Neural progenitor cell (in vitro differentiated cells): ENCODE results near the gene DHRS1. TPM values are rescaled to one million over a fixed set of nuclear protein-coding genes. Genes with fewer than 3 reads are reported as not detected.

Experiments
- DNase-seq: peaks from one replicate; pipeline ENCODE4 v3.0.0-alpha.2; 2016; ENCODE audit warnings: low spot score
- H2AFZ ChIP-seq: fragments of 200-600 bp; sonication (generic); replicated peaks from 2 replicates; pipeline ENCODE4 v1.6.1; 2016; ENCODE audit warnings: antibody characterized with exemption
- H3F3A ChIP-seq: fragments of 200-600 bp; sonication (generic); 2 replicates; pipeline ENCODE4 v1.6.1; 2016; ENCODE audit warnings: antibody characterized with exemption, low read depth
- H3K27ac ChIP-seq: fragments of 200-600 bp; sonication (generic); 2 replicates; pipeline ENCODE4 v1.5.1; 2016; ENCODE audit warnings: mild to moderate bottlenecking
- H3K27me3 ChIP-seq: fragments of 200-600 bp; sonication (generic); 2 replicates; pipeline ENCODE4 v1.6.1; 2016; ENCODE audit warnings: mild to moderate bottlenecking, moderate library complexity
- H3K36me3 ChIP-seq: fragments of 200-600 bp; sonication (generic); 2 replicates; pipeline ENCODE4 v1.5.1; 2016
- H3K4me1 ChIP-seq: fragments of 200-600 bp; sonication (generic); 2 replicates; pipeline ENCODE4 v1.6.1; 2016; ENCODE audit warnings: mixed run types
- H3K4me2 ChIP-seq: fragments of 200-600 bp; sonication (generic); 2 replicates; pipeline ENCODE4 v1.6.1; 2016
- H3K4me3 ChIP-seq: fragments of 200-600 bp; sonication (generic); 2 replicates; pipeline ENCODE4 v1.5.1; 2016
- H3K79me2 ChIP-seq: fragments of 200-600 bp; sonication (generic); 2 replicates; pipeline ENCODE4 v1.6.1; 2016; ENCODE audit warnings: low read depth
- H3K9ac ChIP-seq: fragments of 200-600 bp; sonication (generic); 2 replicates; pipeline ENCODE4 v1.6.1; 2016
- H3K9me3 ChIP-seq: fragments of 200-600 bp; sonication (generic); 2 replicates; pipeline ENCODE4 v1.5.1; 2016; ENCODE audit warnings: low read depth
- H4K20me1 ChIP-seq: fragments of 200-600 bp; sonication (generic); 2 replicates; pipeline ENCODE4 v1.6.1; 2016; ENCODE audit warnings: low read depth
- H3K27ac Mint-ChIP-seq: 3 replicates; pipeline ENCODE4 v1.8.0; 2021; ENCODE audit warnings: mixed read lengths
- H3K27me3 Mint-ChIP-seq: 2 replicates; pipeline ENCODE4 v1.8.0; 2022; ENCODE audit warnings: low read depth, mild to moderate bottlenecking, inconsistent platforms, moderate library complexity, mixed read lengths; ENCODE audit not compliant: insufficient read depth
- H3K36me3 Mint-ChIP-seq: 3 replicates; pipeline ENCODE4 v1.8.0; 2021; ENCODE audit warnings: mixed read lengths
- H3K4me1 Mint-ChIP-seq: 3 replicates; pipeline ENCODE4 v1.8.0; 2021; ENCODE audit warnings: mixed read lengths
- H3K4me3 Mint-ChIP-seq: 3 replicates; pipeline ENCODE4 v1.8.0; 2021; ENCODE audit warnings: mild to moderate bottlenecking, moderate library complexity, mixed read lengths
- H3K9me3 Mint-ChIP-seq: 3 replicates; pipeline ENCODE4 v1.8.0; 2020; ENCODE audit warnings: mixed read lengths
- CTCF ChIP-seq: fragments of 200-600 bp; sonication (generic); IDR thresholded peaks from 2 replicates; pipeline ENCODE4 v1.5.1; 2017; ENCODE audit warnings: antibody characterized with exemption, mild to moderate bottlenecking
- EZH2 ChIP-seq: fragments of 200-600 bp; sonication (generic); IDR thresholded peaks from 2 replicates; pipeline ENCODE4 v1.6.1; 2017; ENCODE audit warnings: antibody characterized with exemption, mild to moderate bottlenecking, moderate library complexity
- EZH2phosphoT487 ChIP-seq: fragments of 200-600 bp; sonication (generic); IDR thresholded peaks from 2 replicates; pipeline ENCODE4 v1.6.1; 2017; ENCODE audit warnings: antibody characterized with exemption
- total RNA-seq: library from RNA; depleted of rRNA; stranded (reverse); fragments of >200 nt; gene quantifications from 2 replicates; pipeline ENCODE4 v1.2.3, GENCODE V29; 2015; ENCODE audit warnings: low replicate concordance

DHRS1 gene
- total RNA-seq, 1 donor from 2014 or later: 19.7 TPM

- Mint-ChIP-seq H3K4me3 (no peak overlapping the region), H3K4me1 (peaks cover 2% of the 10 kb centered on the region), H3K9me3 (no peaks in the 10 kb centered on the region), H3K27me3 (no peaks in the 10 kb centered on the region), H3K36me3 (peaks cover 7% of the 10 kb centered on the region), H3K27ac (no peak overlapping the region)
- Histone ChIP-seq H2AFZ (no peak overlapping the region), H3K27me3 (no peaks in the 10 kb centered on the region), H3K4me2 (no peak overlapping the region), H3K9ac (peak overlapping the region; percentile 49), H3K4me3 (no peak overlapping the region), H3F3A (peaks cover 2% of the 10 kb centered on the region), H3K79me2 (no peaks in the 10 kb centered on the region), H3K4me1 (no peaks in the 10 kb centered on the region), H3K9me3 (no peaks in the 10 kb centered on the region), H3K27ac (no peak overlapping the region), H3K36me3 (no peaks in the 10 kb centered on the region), H4K20me1 (no peaks in the 10 kb centered on the region)
- DNase-seq: no peak
- TF ChIP-seq EZH2phosphoT487: no peak
- TF ChIP-seq CTCF: no peak
- TF ChIP-seq EZH2: no peak
These were observed 7.3 kb downstream of the DHRS1 start for GRCh38 chr14:24292118-24292807.

- TF ChIP-seq EZH2phosphoT487 (no peak), EZH2 (no peak), CTCF (no peak)
These were observed 8.0 kb downstream of the DHRS1 start for GRCh38 chr14:24291446-24292117.

GRCh38 chr14:24290746-24291145, 8.8 kb downstream of the DHRS1 start:
- no peaks in the 10 kb centered on the region for H3K4me1 ChIP-seq
- peaks cover 7% of the 10 kb centered on the region for H3K36me3 Mint-ChIP-seq
- no peaks in the 10 kb centered on the region for H3K36me3 ChIP-seq
- no peak overlapping the region for H3K4me3 Mint-ChIP-seq
- H3K4me2 ChIP-seq: no peak overlapping the region
- H3K27ac Mint-ChIP-seq: no peak overlapping the region
- H3K4me3 ChIP-seq: no peak overlapping the region
- no peaks in the 10 kb centered on the region for H3K79me2 ChIP-seq
- TF ChIP-seq EZH2phosphoT487 (no peak), CTCF (no peak), EZH2 (no peak)
- no peaks in the 10 kb centered on the region for H3K27me3 ChIP-seq
- DNase-seq: no peak
- no peaks in the 10 kb centered on the region for H3F3A ChIP-seq
- H3K27ac ChIP-seq: no peak overlapping the region
- no peaks in the 10 kb centered on the region for H3K9me3 ChIP-seq
- no peaks in the 10 kb centered on the region for H3K9me3 Mint-ChIP-seq
- H3K27me3 Mint-ChIP-seq: no peaks in the 10 kb centered on the region
- no peak overlapping the region for H2AFZ ChIP-seq
- H3K9ac ChIP-seq: peak overlapping the region; percentile 13
- H3K4me1 Mint-ChIP-seq: no peaks in the 10 kb centered on the region
- H4K20me1 ChIP-seq: no peaks in the 10 kb centered on the region

More at GRCh38 chr14:24291446-24292117, 8.0 kb downstream of the DHRS1 start:
- Histone ChIP-seq H3K79me2 (no peaks in the 10 kb centered on the region), H3K9me3 (no peaks in the 10 kb centered on the region), H4K20me1 (no peaks in the 10 kb centered on the region), H3K27me3 (no peaks in the 10 kb centered on the region), H3K4me2 (no peak overlapping the region), H3K27ac (no peak overlapping the region), H3K4me1 (no peaks in the 10 kb centered on the region), H3F3A (no peaks in the 10 kb centered on the region), H3K9ac (no peak overlapping the region), H3K4me3 (no peak overlapping the region), H2AFZ (no peak overlapping the region), H3K36me3 (no peaks in the 10 kb centered on the region)
- no peak overlapping the region for H3K4me3 Mint-ChIP-seq
- no peak overlapping the region for H3K27ac Mint-ChIP-seq
- no peaks in the 10 kb centered on the region for H3K9me3 Mint-ChIP-seq
- no peaks in the 10 kb centered on the region for H3K27me3 Mint-ChIP-seq
- no peak for DNase-seq
- no peaks in the 10 kb centered on the region for H3K4me1 Mint-ChIP-seq
- peaks cover 7% of the 10 kb centered on the region for H3K36me3 Mint-ChIP-seq
